Measurements from ENCODE around the gene TRIM59. TPM values are rescaled to one million over a fixed set of nuclear protein-coding genes. Genes with fewer than 3 reads are reported as not detected.

The TRIM59 gene
- total and polyA plus RNA-seq, 10 of the 15 experiments (the other 5 are each of a cell fraction or from before 2014, with no cell fraction given): 14.4 to 105 (median 33.3) TPM

DNA sequence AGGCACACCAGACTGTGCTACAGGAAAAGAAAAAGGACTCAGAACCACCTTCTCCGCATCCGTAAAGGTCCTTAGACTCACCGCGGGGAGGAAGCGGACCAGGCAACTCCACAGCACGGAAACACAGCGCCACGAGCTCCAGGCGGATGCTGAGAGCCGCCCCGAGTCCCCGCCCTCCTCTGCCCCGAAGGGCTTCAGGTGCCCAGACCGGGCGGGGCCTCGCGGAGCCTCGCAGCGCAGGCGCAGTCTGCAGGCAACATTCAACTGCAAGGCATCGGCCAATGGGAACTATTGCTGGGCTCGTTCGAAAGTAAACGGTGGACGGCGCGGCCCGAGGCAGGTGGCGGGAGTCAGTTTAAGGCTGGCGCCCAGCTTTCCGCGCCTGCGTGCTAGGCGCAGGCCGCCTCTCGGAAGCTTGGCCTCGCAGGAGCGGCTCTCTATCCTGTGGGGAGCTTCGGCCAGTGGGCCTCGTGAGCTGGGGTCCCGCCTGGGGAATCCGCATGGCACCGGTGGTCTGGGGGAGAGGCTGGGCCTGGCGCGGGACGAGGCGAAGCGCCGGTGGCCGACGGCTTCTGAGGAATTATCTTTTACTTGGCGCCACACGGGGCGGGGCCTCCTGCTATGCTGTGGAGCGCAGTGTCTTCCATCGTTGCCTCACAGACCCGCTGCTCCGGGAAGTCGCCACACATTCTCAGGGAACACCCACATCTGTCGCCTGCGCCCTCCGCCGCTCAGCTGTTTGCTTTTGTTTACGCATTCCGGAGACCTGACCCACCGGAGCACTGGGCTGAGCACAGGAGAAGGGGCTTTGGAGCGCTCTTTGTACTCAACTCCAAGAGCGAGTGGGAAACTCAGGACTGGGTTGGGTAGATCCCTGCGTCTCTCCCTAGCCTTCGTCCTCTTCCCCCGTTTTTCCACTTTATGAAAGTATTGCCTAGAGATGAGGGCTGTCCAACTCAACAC lies at the start of gene TRIM59 (continued):
- TF ChIP-seq, protein P1, sequence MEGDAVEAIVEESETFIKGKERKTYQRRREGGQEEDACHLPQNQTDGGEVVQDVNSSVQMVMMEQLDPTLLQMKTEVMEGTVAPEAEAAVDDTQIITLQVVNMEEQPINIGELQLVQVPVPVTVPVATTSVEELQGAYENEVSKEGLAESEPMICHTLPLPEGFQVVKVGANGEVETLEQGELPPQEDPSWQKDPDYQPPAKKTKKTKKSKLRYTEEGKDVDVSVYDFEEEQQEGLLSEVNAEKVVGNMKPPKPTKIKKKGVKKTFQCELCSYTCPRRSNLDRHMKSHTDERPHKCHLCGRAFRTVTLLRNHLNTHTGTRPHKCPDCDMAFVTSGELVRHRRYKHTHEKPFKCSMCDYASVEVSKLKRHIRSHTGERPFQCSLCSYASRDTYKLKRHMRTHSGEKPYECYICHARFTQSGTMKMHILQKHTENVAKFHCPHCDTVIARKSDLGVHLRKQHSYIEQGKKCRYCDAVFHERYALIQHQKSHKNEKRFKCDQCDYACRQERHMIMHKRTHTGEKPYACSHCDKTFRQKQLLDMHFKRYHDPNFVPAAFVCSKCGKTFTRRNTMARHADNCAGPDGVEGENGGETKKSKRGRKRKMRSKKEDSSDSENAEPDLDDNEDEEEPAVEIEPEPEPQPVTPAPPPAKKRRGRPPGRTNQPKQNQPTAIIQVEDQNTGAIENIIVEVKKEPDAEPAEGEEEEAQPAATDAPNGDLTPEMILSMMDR (IDR thresholded peaks at IDR 0.05 in 2 of 3, conservative IDR thresholded peaks at IDR 0.05 in 1 of 3; ENCODE audit: control insufficient read depth in 2 of 3, extremely low read depth in 1 of 3, insufficient read depth in 1 of 3, low read depth in 3 of 3, low read length in 3 of 3): 0 out of 6 replicates have a peak, but pooled peaks of 2 of the 3 experiments have one; percentile 5 to 10
- no peak for TF ChIP-seq CHD1 (IDR thresholded peaks at IDR 0.05; ENCODE audit: low read depth, low read length)
- peak; percentile 82 for TF ChIP-seq SP1 (IDR thresholded peaks at IDR 0.05; ENCODE audit: low read depth, low read length)
- no peak for TF ChIP-seq RAD51 (IDR thresholded peaks at IDR 0.05)
- no peak; the same call in 1 of the 2 replicates for TF ChIP-seq MTA2 (IDR thresholded peaks at IDR 0.05; ENCODE audit: low read depth)
- 0 out of 2 replicates have a peak, but pooled peaks have one; percentile 56 for TF ChIP-seq LARP7 (IDR thresholded peaks at IDR 0.05)
- TF ChIP-seq, protein P2, sequence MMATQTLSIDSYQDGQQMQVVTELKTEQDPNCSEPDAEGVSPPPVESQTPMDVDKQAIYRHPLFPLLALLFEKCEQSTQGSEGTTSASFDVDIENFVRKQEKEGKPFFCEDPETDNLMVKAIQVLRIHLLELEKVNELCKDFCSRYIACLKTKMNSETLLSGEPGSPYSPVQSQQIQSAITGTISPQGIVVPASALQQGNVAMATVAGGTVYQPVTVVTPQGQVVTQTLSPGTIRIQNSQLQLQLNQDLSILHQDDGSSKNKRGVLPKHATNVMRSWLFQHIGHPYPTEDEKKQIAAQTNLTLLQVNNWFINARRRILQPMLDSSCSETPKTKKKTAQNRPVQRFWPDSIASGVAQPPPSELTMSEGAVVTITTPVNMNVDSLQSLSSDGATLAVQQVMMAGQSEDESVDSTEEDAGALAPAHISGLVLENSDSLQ (IDR thresholded peaks at IDR 0.05): no peak
- TF ChIP-seq, protein P3, sequence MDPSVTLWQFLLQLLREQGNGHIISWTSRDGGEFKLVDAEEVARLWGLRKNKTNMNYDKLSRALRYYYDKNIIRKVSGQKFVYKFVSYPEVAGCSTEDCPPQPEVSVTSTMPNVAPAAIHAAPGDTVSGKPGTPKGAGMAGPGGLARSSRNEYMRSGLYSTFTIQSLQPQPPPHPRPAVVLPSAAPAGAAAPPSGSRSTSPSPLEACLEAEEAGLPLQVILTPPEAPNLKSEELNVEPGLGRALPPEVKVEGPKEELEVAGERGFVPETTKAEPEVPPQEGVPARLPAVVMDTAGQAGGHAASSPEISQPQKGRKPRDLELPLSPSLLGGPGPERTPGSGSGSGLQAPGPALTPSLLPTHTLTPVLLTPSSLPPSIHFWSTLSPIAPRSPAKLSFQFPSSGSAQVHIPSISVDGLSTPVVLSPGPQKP (IDR thresholded peaks at IDR 0.05; ENCODE audit: low read depth, low read length): no peak
- TF ChIP-seq, protein P4, sequence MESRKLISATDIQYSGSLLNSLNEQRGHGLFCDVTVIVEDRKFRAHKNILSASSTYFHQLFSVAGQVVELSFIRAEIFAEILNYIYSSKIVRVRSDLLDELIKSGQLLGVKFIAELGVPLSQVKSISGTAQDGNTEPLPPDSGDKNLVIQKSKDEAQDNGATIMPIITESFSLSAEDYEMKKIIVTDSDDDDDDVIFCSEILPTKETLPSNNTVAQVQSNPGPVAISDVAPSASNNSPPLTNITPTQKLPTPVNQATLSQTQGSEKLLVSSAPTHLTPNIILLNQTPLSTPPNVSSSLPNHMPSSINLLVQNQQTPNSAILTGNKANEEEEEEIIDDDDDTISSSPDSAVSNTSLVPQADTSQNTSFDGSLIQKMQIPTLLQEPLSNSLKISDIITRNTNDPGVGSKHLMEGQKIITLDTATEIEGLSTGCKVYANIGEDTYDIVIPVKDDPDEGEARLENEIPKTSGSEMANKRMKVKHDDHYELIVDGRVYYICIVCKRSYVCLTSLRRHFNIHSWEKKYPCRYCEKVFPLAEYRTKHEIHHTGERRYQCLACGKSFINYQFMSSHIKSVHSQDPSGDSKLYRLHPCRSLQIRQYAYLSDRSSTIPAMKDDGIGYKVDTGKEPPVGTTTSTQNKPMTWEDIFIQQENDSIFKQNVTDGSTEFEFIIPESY (IDR thresholded peaks at IDR 0.05): no peak
- TF ChIP-seq ZNF24 (IDR thresholded peaks at IDR 0.05): no peak
- peak; percentile 69; the same call in 1 of the 2 replicates for TF ChIP-seq CREB1 (IDR thresholded peaks at IDR 0.05; ENCODE audit: low read depth)
- TF ChIP-seq BRCA1 (IDR thresholded peaks at IDR 0.05; ENCODE audit: low read depth, low read length): no peak
- TF ChIP-seq ETV6 (conservative IDR thresholded peaks at IDR 0.05 in 1 of 2, IDR thresholded peaks at IDR 0.05 in 1 of 2; ENCODE audit: borderline replicate concordance in 1 of 2, low read depth in 1 of 2): no peak
